Gastrocnemius medialis (tissue), 4 donors: ENCODE measurements around the gene RBPMS2. TPM values are rescaled to one million over a fixed set of nuclear protein-coding genes. Genes with fewer than 3 reads are reported as not detected.

Experiments used
- ATAC-seq, 2 donors: fragments of 150-250 bp; one replicate each; pipeline ENCODE4 v1.9.1; 2016
- DNase-seq, 2 donors: peaks; one replicate each; pipeline ENCODE4 v3.0.0-alpha.2; 2019
- H3K27ac ChIP-seq, 4 donors: fragments of 200-600 bp; sonication (generic); 1 replicate in 1 of 4; 2 replicates in 3 of 4; pipeline ENCODE4 v1.5.1; 2016 to 2018; ENCODE audit warnings: mild to moderate bottlenecking in 2 of 4, moderate library complexity in 1 of 4
- H3K27me3 ChIP-seq, 3 donors: fragments of 200-600 bp; sonication (generic) in 2 of 3; 1 replicate in 1 of 3; 2 replicates in 2 of 3; pipeline versions ENCODE4 v1.5.1 to v1.6.0; 2016 to 2019; ENCODE audit warnings: mild to moderate bottlenecking in 1 of 3, moderate library complexity in 1 of 3
- H3K36me3 ChIP-seq, 2 donors: fragments of 200-600 bp; sonication (generic) in 1 of 2; one replicate each; pipeline ENCODE4 v1.5.1; 2017 to 2018
- H3K4me1 ChIP-seq, 2 donors: fragments of 200-600 bp; sonication (generic) in 1 of 2; one replicate each; pipeline ENCODE4 v1.5.1; 2016 to 2017; ENCODE audit warnings: mild to moderate bottlenecking in 2 of 2
- H3K4me3 ChIP-seq, 4 donors: fragments of 200-600 bp; sonication (generic) in 3 of 4; 1 replicate in 1 of 4; 2 replicates in 3 of 4; pipeline ENCODE4 v1.5.1; 2016 to 2019; ENCODE audit warnings: mild to moderate bottlenecking in 2 of 4
- H3K9me3 ChIP-seq, 3 donors: fragments of 200-600 bp; sonication (generic) in 2 of 3; 1 replicate in 1 of 3; 2 replicates in 2 of 3; pipeline ENCODE4 v1.5.1; 2016 to 2019
- CTCF ChIP-seq, 5 experiments: fragments of 450-650 bp in 3 of 5; fragments of 200-600 bp in 2 of 5; sonication (generic) in 2 of 5; IDR thresholded peaks in 4 of 5; conservative IDR thresholded peaks in 1 of 5; 1 replicate in 4 of 5; 2 replicates in 1 of 5; pipeline ENCODE4 v1.5.1; 2016 to 2019; ENCODE audit warnings: antibody characterized with exemption in 5 of 5, mild to moderate bottlenecking in 3 of 5, moderate library complexity in 3 of 5
- POLR2A ChIP-seq, 2 donors: fragments of 450-650 bp; IDR thresholded peaks; one replicate each; pipeline ENCODE4 v1.6.1; 2017; ENCODE audit warnings: antibody characterized with exemption in 2 of 2, mild to moderate bottlenecking in 2 of 2, moderate library complexity in 2 of 2
- in situ Hi-C, 4 donors: fragments of 200-750 bp; cut with MboI; loops; one replicate each; pipeline versions ENCODE4 v1.15.0 to v1.8.0; 2017; ENCODE audit warnings: low sequenced_read_pairs in 4 of 4
- intact Hi-C: fragments of 100-400 bp; cut with DNase I; formaldehyde crosslinking; loops from one replicate; pipeline ENCODE4 v1.15.1; 2023; ENCODE audit warnings: low total_unique reads
- total RNA-seq, 4 donors: library from RNA; depleted of rRNA; stranded (reverse); fragments of >200 nt; gene quantifications; one replicate each; pipeline versions ENCODE4 v1.1.0 to v1.2.3, GENCODE V29; 2016

The RBPMS2 gene
- total RNA-seq, 4 donors from 2014 or later, result 0.11 to 0.61 (median 0.35) TPM

GRCh38 chr15:64770626-64771025 is 4.8 kb downstream of the RBPMS2 start:
- in situ Hi-C loops, result no loop called here
- no peak overlapping the region for H3K4me3 ChIP-seq
- TF ChIP-seq POLR2A (IDR thresholded peaks at IDR 0.05) (no peak), CTCF (IDR thresholded peaks at IDR 0.05 in 4 of 5, conservative IDR thresholded peaks at IDR 0.05 in 1 of 5) (no peak)
- intact Hi-C loops, result no loop called here
- H3K36me3 ChIP-seq, result no peaks in the 10 kb centered on the region
- no peaks in the 10 kb centered on the region for H3K4me1 ChIP-seq
- peaks cover 0 to 3% (median 0%) of the 10 kb centered on the region in 3 donors for H3K27me3 ChIP-seq
- no peak overlapping the region for H3K27ac ChIP-seq
- no peaks in the 10 kb centered on the region for H3K9me3 ChIP-seq
- ATAC-seq (no peak), DNase-seq (no peak)

GRCh38 chr15:64767203-64767602 is 8.2 kb downstream of the RBPMS2 start:
- ATAC-seq (no peak), DNase-seq (no peak)
- H3K36me3 ChIP-seq, result no peaks in the 10 kb centered on the region
- TF ChIP-seq POLR2A (IDR thresholded peaks at IDR 0.05) (no peak), CTCF (IDR thresholded peaks at IDR 0.05 in 4 of 5, conservative IDR thresholded peaks at IDR 0.05 in 1 of 5) (no peak)
- H3K9me3 ChIP-seq, result no peaks in the 10 kb centered on the region
- intact Hi-C loops, result no loop called here
- H3K27me3 ChIP-seq, result no peaks in the 10 kb centered on the region
- no peak overlapping the region for H3K4me3 ChIP-seq
- in situ Hi-C loops, result no loop called here
- no peaks in the 10 kb centered on the region for H3K4me1 ChIP-seq
- H3K27ac ChIP-seq, result no peak overlapping the region

GRCh38 chr15:64766058-64766457 is 9.3 kb downstream of the RBPMS2 start:
- Histone ChIP-seq H3K27me3 (no peaks in the 10 kb centered on the region), H3K27ac (no peak overlapping the region), H3K4me3 (no peak overlapping the region), H3K36me3 (no peaks in the 10 kb centered on the region), H3K4me1 (no peaks in the 10 kb centered on the region), H3K9me3 (no peaks in the 10 kb centered on the region)
- in situ Hi-C loops (no loop called here), intact Hi-C loops (no loop called here)
- DNase-seq (no peak), ATAC-seq (no peak)
- TF ChIP-seq CTCF (IDR thresholded peaks at IDR 0.05 in 4 of 5, conservative IDR thresholded peaks at IDR 0.05 in 1 of 5) (no peak), POLR2A (IDR thresholded peaks at IDR 0.05) (no peak)

- Histone ChIP-seq H3K27ac (no peak overlapping the region), H3K27me3 (no peaks in the 10 kb centered on the region), H3K36me3 (no peaks in the 10 kb centered on the region), H3K4me3 (no peak overlapping the region), H3K9me3 (no peaks in the 10 kb centered on the region), H3K4me1 (no peaks in the 10 kb centered on the region)
- ATAC-seq (no peak), DNase-seq (no peak)
- intact Hi-C loops, result no loop called here
- in situ Hi-C loops, result no loop called here
- TF ChIP-seq POLR2A (IDR thresholded peaks at IDR 0.05), result no peak
- no peak for TF ChIP-seq CTCF (IDR thresholded peaks at IDR 0.05 in 4 of 5, conservative IDR thresholded peaks at IDR 0.05 in 1 of 5)
Measured at GRCh38 chr15:64763874-64764273, 11.5 kb downstream of the RBPMS2 start.

GRCh38 chr15:64763462-64763861 is 11.9 kb downstream of the RBPMS2 start:
- no peaks in the 10 kb centered on the region for H3K9me3 ChIP-seq
- DNase-seq, result no peak
- H3K4me3 ChIP-seq, result no peak overlapping the region
- in situ Hi-C loops, result no loop called here
- TF ChIP-seq POLR2A (IDR thresholded peaks at IDR 0.05), result no peak
- no peak for TF ChIP-seq CTCF (IDR thresholded peaks at IDR 0.05 in 4 of 5, conservative IDR thresholded peaks at IDR 0.05 in 1 of 5)
- no peaks in the 10 kb centered on the region for H3K36me3 ChIP-seq
- no peak for ATAC-seq
- H3K4me1 ChIP-seq, result no peaks in the 10 kb centered on the region
- intact Hi-C loops, result no loop called here
- H3K27me3 ChIP-seq, result no peaks in the 10 kb centered on the region
- no peak overlapping the region for H3K27ac ChIP-seq
